Lower lobe of right lung (tissue), 2 donors: ENCODE data around the gene ABTB2. TPM values are rescaled to one million over a fixed set of nuclear protein-coding genes. Genes with fewer than 3 reads are reported as not detected.

Experiments
- ATAC-seq, 2 donors: fragments of 200-7000 bp; cut with Tn5 transposase; one replicate each; pipeline ENCODE4 v1.9.1; 2020 to 2022; ENCODE audit warnings: mild to moderate bottlenecking in 2 of 2, moderate library complexity in 2 of 2
- DNase-seq: peaks from one replicate; pipeline ENCODE4 v3.0.0-alpha.2; 2020
- H3K27ac ChIP-seq: fragments of 200-600 bp; one replicate; pipeline ENCODE4 v1.8.0; 2022
- H3K27me3 ChIP-seq: fragments of 200-600 bp; one replicate; pipeline ENCODE4 v1.8.0; 2022; ENCODE audit warnings: low read depth
- H3K36me3 ChIP-seq: fragments of 200-600 bp; one replicate; pipeline ENCODE4 v1.8.0; 2022; ENCODE audit warnings: mild to moderate bottlenecking
- H3K4me1 ChIP-seq: fragments of 200-600 bp; one replicate; pipeline ENCODE4 v1.8.0; 2022
- H3K4me3 ChIP-seq: fragments of 200-600 bp; one replicate; pipeline ENCODE4 v1.8.0; 2022; ENCODE audit warnings: mild to moderate bottlenecking
- H3K9me3 ChIP-seq: fragments of 200-600 bp; one replicate; pipeline ENCODE4 v1.8.0; 2022
- CTCF ChIP-seq: fragments of 200-600 bp; IDR thresholded peaks from one replicate; pipeline ENCODE4 v1.8.0; 2022; ENCODE audit warnings: antibody characterized with exemption, mild to moderate bottlenecking
- intact Hi-C: fragments of 100-400 bp; cut with DNase I; formaldehyde crosslinking; loops from one replicate; pipeline ENCODE4 v1.11.0; 2022
- total RNA-seq: library from RNA; stranded (reverse); fragmentation: NEBNext Ultra II Directional; extraction: Animal tissue kit (Norgen Biotek cat#: 25700); gene quantifications from one replicate; pipeline ENCODE4 v1.2.1, GENCODE V29; 2021
- donor health status: DM: no; HTN: yes; CAD: no; lungs with severe emphysema.

Gene ABTB2
- total RNA-seq, 1 donor from 2014 or later = 2.7 TPM

- Histone ChIP-seq H3K4me1 (no peaks in the 10 kb centered on the region), H3K4me3 (no peak overlapping the region), H3K27ac (no peak overlapping the region), H3K36me3 (no peaks in the 10 kb centered on the region), H3K9me3 (no peaks in the 10 kb centered on the region), H3K27me3 (no peaks in the 10 kb centered on the region)
- no peak for DNase-seq
- peak in 1 of 2 donors; percentile 42 for ATAC-seq
- intact Hi-C loops = no loop called here
- TF ChIP-seq CTCF = no peak
These were observed 169.6 kb downstream of the ABTB2 start for GRCh38 chr11:34188181-34188580.

GRCh38 chr11:34185926-34186841 is 171.6 kb downstream of the ABTB2 start:
- no peaks in the 10 kb centered on the region for H3K27me3 ChIP-seq
- no peaks in the 10 kb centered on the region for H3K4me1 ChIP-seq
- no peaks in the 10 kb centered on the region for H3K9me3 ChIP-seq
- intact Hi-C loops = no loop called here
- H3K36me3 ChIP-seq = no peaks in the 10 kb centered on the region
- TF ChIP-seq CTCF = no peak
- H3K27ac ChIP-seq = no peak overlapping the region
- H3K4me3 ChIP-seq = no peak overlapping the region
- DNase-seq = no peak
- no peak for ATAC-seq

GRCh38 chr11:34184505-34185015 is 173.2 kb downstream of the ABTB2 start:
- H3K36me3 ChIP-seq = no peaks in the 10 kb centered on the region
- no peak overlapping the region for H3K4me3 ChIP-seq
- no peak for TF ChIP-seq CTCF
- intact Hi-C loops = no loop called here
- no peak overlapping the region for H3K27ac ChIP-seq
- H3K27me3 ChIP-seq = no peaks in the 10 kb centered on the region
- H3K9me3 ChIP-seq = no peaks in the 10 kb centered on the region
- DNase-seq (no peak), ATAC-seq (no peak)
- no peaks in the 10 kb centered on the region for H3K4me1 ChIP-seq

- no peak for TF ChIP-seq CTCF
- Histone ChIP-seq H3K27ac (no peak overlapping the region), H3K27me3 (no peaks in the 10 kb centered on the region), H3K4me1 (no peaks in the 10 kb centered on the region), H3K4me3 (no peak overlapping the region), H3K9me3 (no peaks in the 10 kb centered on the region), H3K36me3 (no peaks in the 10 kb centered on the region)
- intact Hi-C loops = no loop called here
- no peak for ATAC-seq
- DNase-seq = no peak
These were observed 173.9 kb downstream of the ABTB2 start for GRCh38 chr11:34183848-34184391.

- Histone ChIP-seq H3K27ac (no peak overlapping the region), H3K9me3 (no peaks in the 10 kb centered on the region), H3K4me3 (no peak overlapping the region), H3K36me3 (no peaks in the 10 kb centered on the region), H3K4me1 (no peaks in the 10 kb centered on the region), H3K27me3 (no peaks in the 10 kb centered on the region)
- no peak for TF ChIP-seq CTCF
- intact Hi-C loops = no loop called here
- no peak for ATAC-seq
- no peak for DNase-seq
These were observed 174.7 kb downstream of the ABTB2 start for GRCh38 chr11:34182921-34183685.
